ENCODE measurements around the gene ZNF552.
"Not testable (repeated sequence)": the region's sequence is repeated elsewhere in the genome, so short reads cannot be mapped to it uniquely, and the experiment has no call there.

DNA sequence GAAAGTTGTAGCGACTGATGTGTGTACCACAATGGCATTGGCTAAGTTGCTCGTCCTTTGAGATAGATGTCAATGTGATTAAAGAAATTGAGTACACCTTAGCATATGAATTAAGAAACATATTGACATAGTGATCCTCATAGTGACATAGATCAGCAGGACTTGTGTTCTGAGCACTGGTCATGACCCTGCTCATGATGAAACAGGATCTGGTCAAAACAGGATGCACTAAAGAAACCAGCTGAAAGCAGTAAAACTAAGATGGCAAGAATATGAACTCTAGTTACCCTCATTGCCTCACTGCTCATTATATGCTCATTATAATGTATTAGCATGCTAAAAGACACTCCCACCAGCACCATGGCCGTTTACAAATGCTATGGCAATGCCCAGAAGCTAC, 32.5 kb upstream of the ZNF552 start:
- TF ChIP-seq, protein P1, sequence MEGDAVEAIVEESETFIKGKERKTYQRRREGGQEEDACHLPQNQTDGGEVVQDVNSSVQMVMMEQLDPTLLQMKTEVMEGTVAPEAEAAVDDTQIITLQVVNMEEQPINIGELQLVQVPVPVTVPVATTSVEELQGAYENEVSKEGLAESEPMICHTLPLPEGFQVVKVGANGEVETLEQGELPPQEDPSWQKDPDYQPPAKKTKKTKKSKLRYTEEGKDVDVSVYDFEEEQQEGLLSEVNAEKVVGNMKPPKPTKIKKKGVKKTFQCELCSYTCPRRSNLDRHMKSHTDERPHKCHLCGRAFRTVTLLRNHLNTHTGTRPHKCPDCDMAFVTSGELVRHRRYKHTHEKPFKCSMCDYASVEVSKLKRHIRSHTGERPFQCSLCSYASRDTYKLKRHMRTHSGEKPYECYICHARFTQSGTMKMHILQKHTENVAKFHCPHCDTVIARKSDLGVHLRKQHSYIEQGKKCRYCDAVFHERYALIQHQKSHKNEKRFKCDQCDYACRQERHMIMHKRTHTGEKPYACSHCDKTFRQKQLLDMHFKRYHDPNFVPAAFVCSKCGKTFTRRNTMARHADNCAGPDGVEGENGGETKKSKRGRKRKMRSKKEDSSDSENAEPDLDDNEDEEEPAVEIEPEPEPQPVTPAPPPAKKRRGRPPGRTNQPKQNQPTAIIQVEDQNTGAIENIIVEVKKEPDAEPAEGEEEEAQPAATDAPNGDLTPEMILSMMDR (conservative IDR thresholded peaks at IDR 0.05; ENCODE audit: low read depth, low read length): not testable (repeated sequence)
- TF ChIP-seq, protein P2, sequence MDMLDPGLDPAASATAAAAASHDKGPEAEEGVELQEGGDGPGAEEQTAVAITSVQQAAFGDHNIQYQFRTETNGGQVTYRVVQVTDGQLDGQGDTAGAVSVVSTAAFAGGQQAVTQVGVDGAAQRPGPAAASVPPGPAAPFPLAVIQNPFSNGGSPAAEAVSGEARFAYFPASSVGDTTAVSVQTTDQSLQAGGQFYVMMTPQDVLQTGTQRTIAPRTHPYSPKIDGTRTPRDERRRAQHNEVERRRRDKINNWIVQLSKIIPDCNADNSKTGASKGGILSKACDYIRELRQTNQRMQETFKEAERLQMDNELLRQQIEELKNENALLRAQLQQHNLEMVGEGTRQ (IDR thresholded peaks at IDR 0.05; ENCODE audit: low read depth, low read length): not testable (repeated sequence)
- not testable (repeated sequence) for TF ChIP-seq MXI1 (IDR thresholded peaks at IDR 0.05; ENCODE audit: borderline replicate concordance, low read depth, low read length); POLR2A (IDR thresholded peaks at IDR 0.05; ENCODE audit: low read depth, low read length); CEBPB (IDR thresholded peaks at IDR 0.05; ENCODE audit: low read depth, low read length); RCOR1 (IDR thresholded peaks at IDR 0.05; ENCODE audit: insufficient replicate concordance, low read length); RAD21 (IDR thresholded peaks at IDR 0.05; ENCODE audit: low read length); NFE2L2 (IDR thresholded peaks at IDR 0.05; ENCODE audit: low read depth, low read length); RFX5 (IDR thresholded peaks at IDR 0.05; ENCODE audit: low read depth, low read length); FOS (IDR thresholded peaks at IDR 0.05; ENCODE audit: low read depth, low read length)

Data from IMR-90 (cell line).